ENCODE data around the gene KCNIP2. TPM values are rescaled to one million over a fixed set of nuclear protein-coding genes. Genes with fewer than 3 reads are reported as not detected.

KCNIP2 gene
- total and polyA plus RNA-seq, 4 donors, result 0.18 to 2.0 (median 0.72) TPM

DNA sequence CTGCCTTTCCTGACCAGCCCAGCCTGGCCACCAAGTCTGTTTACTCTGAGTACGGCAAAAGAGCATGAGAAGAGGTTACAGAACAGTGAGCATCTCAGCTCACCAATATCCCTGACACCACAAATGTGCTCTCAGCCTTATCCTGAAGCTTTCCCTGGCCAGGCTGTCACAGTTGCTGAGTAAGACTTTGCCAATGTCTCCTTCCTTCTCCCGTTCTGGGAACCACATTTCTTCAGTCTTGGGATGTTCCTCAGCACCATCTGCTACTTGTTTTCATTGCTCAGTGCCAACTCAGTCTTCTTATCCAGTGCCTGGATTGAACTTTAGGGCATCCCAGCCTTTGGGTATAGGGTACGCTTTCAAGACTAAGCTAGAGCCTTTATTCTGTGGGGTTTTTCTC lies 7.1 kb upstream of the KCNIP2 start (continued):
- TF ChIP-seq, protein P1, sequence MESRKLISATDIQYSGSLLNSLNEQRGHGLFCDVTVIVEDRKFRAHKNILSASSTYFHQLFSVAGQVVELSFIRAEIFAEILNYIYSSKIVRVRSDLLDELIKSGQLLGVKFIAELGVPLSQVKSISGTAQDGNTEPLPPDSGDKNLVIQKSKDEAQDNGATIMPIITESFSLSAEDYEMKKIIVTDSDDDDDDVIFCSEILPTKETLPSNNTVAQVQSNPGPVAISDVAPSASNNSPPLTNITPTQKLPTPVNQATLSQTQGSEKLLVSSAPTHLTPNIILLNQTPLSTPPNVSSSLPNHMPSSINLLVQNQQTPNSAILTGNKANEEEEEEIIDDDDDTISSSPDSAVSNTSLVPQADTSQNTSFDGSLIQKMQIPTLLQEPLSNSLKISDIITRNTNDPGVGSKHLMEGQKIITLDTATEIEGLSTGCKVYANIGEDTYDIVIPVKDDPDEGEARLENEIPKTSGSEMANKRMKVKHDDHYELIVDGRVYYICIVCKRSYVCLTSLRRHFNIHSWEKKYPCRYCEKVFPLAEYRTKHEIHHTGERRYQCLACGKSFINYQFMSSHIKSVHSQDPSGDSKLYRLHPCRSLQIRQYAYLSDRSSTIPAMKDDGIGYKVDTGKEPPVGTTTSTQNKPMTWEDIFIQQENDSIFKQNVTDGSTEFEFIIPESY (IDR thresholded peaks at IDR 0.05), result no peak
- TF ChIP-seq, protein P2, sequence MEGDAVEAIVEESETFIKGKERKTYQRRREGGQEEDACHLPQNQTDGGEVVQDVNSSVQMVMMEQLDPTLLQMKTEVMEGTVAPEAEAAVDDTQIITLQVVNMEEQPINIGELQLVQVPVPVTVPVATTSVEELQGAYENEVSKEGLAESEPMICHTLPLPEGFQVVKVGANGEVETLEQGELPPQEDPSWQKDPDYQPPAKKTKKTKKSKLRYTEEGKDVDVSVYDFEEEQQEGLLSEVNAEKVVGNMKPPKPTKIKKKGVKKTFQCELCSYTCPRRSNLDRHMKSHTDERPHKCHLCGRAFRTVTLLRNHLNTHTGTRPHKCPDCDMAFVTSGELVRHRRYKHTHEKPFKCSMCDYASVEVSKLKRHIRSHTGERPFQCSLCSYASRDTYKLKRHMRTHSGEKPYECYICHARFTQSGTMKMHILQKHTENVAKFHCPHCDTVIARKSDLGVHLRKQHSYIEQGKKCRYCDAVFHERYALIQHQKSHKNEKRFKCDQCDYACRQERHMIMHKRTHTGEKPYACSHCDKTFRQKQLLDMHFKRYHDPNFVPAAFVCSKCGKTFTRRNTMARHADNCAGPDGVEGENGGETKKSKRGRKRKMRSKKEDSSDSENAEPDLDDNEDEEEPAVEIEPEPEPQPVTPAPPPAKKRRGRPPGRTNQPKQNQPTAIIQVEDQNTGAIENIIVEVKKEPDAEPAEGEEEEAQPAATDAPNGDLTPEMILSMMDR (IDR thresholded peaks at IDR 0.05; ENCODE audit: low read depth, low read length, missing input control), result no peak
- no peak for TF ChIP-seq HNF4A (conservative IDR thresholded peaks at IDR 0.05)
- TF ChIP-seq, protein P3, sequence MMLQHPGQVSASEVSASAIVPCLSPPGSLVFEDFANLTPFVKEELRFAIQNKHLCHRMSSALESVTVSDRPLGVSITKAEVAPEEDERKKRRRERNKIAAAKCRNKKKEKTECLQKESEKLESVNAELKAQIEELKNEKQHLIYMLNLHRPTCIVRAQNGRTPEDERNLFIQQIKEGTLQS (IDR thresholded peaks at IDR 0.05), result no peak
- TF ChIP-seq EGR1 (IDR thresholded peaks at IDR 0.05; ENCODE audit: low read depth in 2 of 2), result no peak
- TF ChIP-seq RXRA (IDR thresholded peaks at IDR 0.05), result no peak

DNA sequence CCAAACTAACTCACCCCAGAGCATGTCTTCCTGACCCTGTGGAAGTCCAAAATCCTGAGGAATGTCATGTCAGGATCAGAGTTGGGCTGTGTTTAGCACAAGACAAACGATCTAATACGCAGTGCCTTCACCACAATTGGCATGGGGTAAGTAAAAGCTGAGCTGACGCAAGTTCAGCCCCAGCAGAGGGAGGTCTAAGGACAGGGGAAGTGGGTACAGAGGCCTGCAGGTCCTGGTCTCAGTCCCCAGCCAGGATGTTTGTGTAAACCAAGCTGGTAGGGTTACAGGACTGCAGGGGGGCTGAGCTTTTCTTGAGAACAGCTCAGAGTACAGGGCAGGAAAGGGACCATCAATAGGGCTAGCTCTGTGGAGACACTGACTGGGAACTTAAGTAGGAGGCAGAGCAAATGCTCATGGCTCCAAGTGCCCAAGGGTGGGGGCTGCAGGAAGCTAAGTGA lies 5.3 kb upstream of the KCNIP2 start:
- Histone ChIP-seq H3K4me3 (ENCODE audit: low read depth in 1 of 3, low read length in 3 of 3) (no peak overlapping the region), H3K9me3 (ENCODE audit: control insufficient read depth in 4 of 4, low read length in 3 of 4) (no peaks in the 10 kb centered on the region), H3K27me3 (ENCODE audit: control insufficient read depth in 4 of 4, insufficient read depth in 4 of 4, low read length in 3 of 4) (no peaks in the 10 kb centered on the region), H3K36me3 (ENCODE audit: control insufficient read depth in 4 of 4, insufficient read depth in 3 of 4, low read depth in 1 of 4, low read length in 3 of 4) (peaks cover 0 to 12% (median 4%) of the 10 kb centered on the region in 4 donors), H3K4me1 (ENCODE audit: control insufficient read depth in 4 of 4, insufficient read depth in 4 of 4, low read length in 3 of 4) (peaks cover under 1 to 6% (median 5%) of the 10 kb centered on the region in 4 donors), H3K9ac (ENCODE audit: low read depth in 1 of 2, low read length in 2 of 2) (no peak overlapping the region), H3K27ac (ENCODE audit: low read depth in 1 of 2, low read length in 2 of 2) (peak overlapping the region in 1 of 2 donors; percentile 13)
- WGBS, result 71% methylated on average over 3 of the region's 3 CpGs
- peak; percentile 53 for TF ChIP-seq NR2F2 (IDR thresholded peaks at IDR 0.05)
- TF ChIP-seq JUND (IDR thresholded peaks at IDR 0.05), result no peak
- no peak for DNase-seq (ENCODE audit: low spot score)

DNA sequence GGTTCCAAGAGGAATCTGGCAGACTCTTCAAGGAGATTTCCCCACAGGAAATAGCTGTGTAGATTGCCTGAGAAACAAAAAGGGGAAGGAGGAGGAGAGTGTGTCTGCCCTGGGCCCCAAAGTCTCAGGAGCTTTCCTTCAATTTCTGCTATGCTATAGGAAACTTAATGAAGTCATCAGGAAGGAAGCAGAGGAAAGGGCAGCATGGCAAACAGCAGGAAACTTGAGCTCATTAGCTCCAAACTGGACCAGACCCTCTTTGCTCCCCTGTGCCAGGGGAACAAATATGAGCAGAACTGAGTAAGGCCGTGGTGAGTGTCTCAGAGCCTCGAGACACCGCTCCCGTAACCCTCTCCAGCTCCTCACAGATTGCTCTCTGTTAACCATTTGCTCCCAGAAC lies 4.8 kb upstream of the KCNIP2 start:
- peak overlapping the region in 1 of 2 donors; percentile 13 for H3K27ac ChIP-seq (ENCODE audit: low read depth in 1 of 2, low read length in 2 of 2)
- H3K4me3 ChIP-seq (ENCODE audit: low read depth in 1 of 3, low read length in 3 of 3), result no peak overlapping the region

DNA sequence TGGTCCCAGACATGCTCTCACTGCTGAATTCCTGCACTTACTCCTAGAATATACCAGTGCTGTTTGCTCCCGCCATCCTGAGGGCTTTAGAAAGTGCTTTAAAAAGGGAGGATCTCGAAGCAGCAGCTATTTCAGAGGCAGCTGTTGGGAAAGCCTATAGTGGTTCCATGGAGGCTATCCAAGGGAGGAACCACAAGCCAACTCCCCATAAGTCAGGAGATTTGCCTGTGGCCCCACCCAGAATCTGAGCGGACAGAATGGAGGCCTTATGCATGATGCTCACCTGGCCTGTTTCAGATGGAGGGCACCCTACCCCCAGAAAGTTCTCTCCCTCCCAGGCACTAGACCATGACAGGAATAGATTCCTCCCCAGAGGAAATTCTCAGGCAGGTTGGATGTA lies 2.3 kb upstream of the KCNIP2 start:
- WGBS, result 97% methylated on average over 3 of the region's 3 CpGs
- DNase-seq (ENCODE audit: low spot score), result no peak
- no peaks in the 10 kb centered on the region for H3K27me3 ChIP-seq (ENCODE audit: control insufficient read depth in 4 of 4, insufficient read depth in 4 of 4, low read length in 3 of 4)
- H3K9me3 ChIP-seq (ENCODE audit: control insufficient read depth in 4 of 4, low read length in 3 of 4), result no peaks in the 10 kb centered on the region
- H3K4me3 ChIP-seq (ENCODE audit: low read depth in 1 of 3, low read length in 3 of 3), result no peak overlapping the region
- H3K36me3 ChIP-seq (ENCODE audit: control insufficient read depth in 4 of 4, insufficient read depth in 3 of 4, low read depth in 1 of 4, low read length in 3 of 4), result peaks cover 0 to 12% (median 4%) of the 10 kb centered on the region in 4 donors
- no peak overlapping the region for H3K9ac ChIP-seq (ENCODE audit: low read depth in 1 of 2, low read length in 2 of 2)
- TF ChIP-seq, protein P4, sequence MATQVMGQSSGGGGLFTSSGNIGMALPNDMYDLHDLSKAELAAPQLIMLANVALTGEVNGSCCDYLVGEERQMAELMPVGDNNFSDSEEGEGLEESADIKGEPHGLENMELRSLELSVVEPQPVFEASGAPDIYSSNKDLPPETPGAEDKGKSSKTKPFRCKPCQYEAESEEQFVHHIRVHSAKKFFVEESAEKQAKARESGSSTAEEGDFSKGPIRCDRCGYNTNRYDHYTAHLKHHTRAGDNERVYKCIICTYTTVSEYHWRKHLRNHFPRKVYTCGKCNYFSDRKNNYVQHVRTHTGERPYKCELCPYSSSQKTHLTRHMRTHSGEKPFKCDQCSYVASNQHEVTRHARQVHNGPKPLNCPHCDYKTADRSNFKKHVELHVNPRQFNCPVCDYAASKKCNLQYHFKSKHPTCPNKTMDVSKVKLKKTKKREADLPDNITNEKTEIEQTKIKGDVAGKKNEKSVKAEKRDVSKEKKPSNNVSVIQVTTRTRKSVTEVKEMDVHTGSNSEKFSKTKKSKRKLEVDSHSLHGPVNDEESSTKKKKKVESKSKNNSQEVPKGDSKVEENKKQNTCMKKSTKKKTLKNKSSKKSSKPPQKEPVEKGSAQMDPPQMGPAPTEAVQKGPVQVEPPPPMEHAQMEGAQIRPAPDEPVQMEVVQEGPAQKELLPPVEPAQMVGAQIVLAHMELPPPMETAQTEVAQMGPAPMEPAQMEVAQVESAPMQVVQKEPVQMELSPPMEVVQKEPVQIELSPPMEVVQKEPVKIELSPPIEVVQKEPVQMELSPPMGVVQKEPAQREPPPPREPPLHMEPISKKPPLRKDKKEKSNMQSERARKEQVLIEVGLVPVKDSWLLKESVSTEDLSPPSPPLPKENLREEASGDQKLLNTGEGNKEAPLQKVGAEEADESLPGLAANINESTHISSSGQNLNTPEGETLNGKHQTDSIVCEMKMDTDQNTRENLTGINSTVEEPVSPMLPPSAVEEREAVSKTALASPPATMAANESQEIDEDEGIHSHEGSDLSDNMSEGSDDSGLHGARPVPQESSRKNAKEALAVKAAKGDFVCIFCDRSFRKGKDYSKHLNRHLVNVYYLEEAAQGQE (IDR thresholded peaks at IDR 0.05), result no peak
- TF ChIP-seq YY1 (IDR thresholded peaks at IDR 0.05) (no peak), NR2F2 (IDR thresholded peaks at IDR 0.05) (no peak)
- TF ChIP-seq, protein P3 (IDR thresholded peaks at IDR 0.05), result no peak
- H3K27ac ChIP-seq (ENCODE audit: low read depth in 1 of 2, low read length in 2 of 2), result no peak overlapping the region
- peaks cover 5 to 12% (median 9%) of the 10 kb centered on the region in 4 donors for H3K4me1 ChIP-seq (ENCODE audit: control insufficient read depth in 4 of 4, insufficient read depth in 4 of 4, low read length in 3 of 4)

More for the DNA sequence above, 4.8 kb upstream of the KCNIP2 start:
- Histone ChIP-seq H3K36me3 (ENCODE audit: control insufficient read depth in 4 of 4, insufficient read depth in 3 of 4, low read depth in 1 of 4, low read length in 3 of 4) (peaks cover 0 to 12% (median 4%) of the 10 kb centered on the region in 4 donors), H3K9ac (ENCODE audit: low read depth in 1 of 2, low read length in 2 of 2) (no peak overlapping the region), H3K9me3 (ENCODE audit: control insufficient read depth in 4 of 4, low read length in 3 of 4) (no peaks in the 10 kb centered on the region), H3K4me1 (ENCODE audit: control insufficient read depth in 4 of 4, insufficient read depth in 4 of 4, low read length in 3 of 4) (peaks cover 2 to 6% (median 5%) of the 10 kb centered on the region in 4 donors), H3K27me3 (ENCODE audit: control insufficient read depth in 4 of 4, insufficient read depth in 4 of 4, low read length in 3 of 4) (no peaks in the 10 kb centered on the region)
- WGBS, result 69% methylated on average over 4 of the region's 4 CpGs
- no peak for TF ChIP-seq NR2F2 (IDR thresholded peaks at IDR 0.05)
- TF ChIP-seq, protein P5, sequence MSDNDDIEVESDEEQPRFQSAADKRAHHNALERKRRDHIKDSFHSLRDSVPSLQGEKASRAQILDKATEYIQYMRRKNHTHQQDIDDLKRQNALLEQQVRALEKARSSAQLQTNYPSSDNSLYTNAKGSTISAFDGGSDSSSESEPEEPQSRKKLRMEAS (IDR thresholded peaks at IDR 0.05), result peak; percentile 12
- TF ChIP-seq FOXA2 (IDR thresholded peaks at IDR 0.05), result no peak
- DNase-seq (ENCODE audit: low spot score), result no peak

Data from liver (tissue), 9 donors.